Testis (tissue), 2 donors: ENCODE results near the gene BCR.

Experiments
- POLR2A ChIP-seq: fragments of 450-650 bp; IDR thresholded peaks from one replicate; pipeline ENCODE4 v1.6.1; 2017; ENCODE audit warnings: antibody characterized with exemption, mild to moderate bottlenecking, moderate library complexity
- TF ChIP-seq, protein P1 (sequence below), 3 experiments: fragments of 450-650 bp in 2 of 3; fragments of 200-600 bp in 1 of 3; sonication (generic) in 1 of 3; IDR thresholded peaks; one replicate each; pipeline ENCODE4 v1.5.1; 2016 to 2019; ENCODE audit warnings: antibody characterized with exemption in 3 of 3, mild to moderate bottlenecking in 2 of 3, moderate library complexity in 1 of 3

DNA sequence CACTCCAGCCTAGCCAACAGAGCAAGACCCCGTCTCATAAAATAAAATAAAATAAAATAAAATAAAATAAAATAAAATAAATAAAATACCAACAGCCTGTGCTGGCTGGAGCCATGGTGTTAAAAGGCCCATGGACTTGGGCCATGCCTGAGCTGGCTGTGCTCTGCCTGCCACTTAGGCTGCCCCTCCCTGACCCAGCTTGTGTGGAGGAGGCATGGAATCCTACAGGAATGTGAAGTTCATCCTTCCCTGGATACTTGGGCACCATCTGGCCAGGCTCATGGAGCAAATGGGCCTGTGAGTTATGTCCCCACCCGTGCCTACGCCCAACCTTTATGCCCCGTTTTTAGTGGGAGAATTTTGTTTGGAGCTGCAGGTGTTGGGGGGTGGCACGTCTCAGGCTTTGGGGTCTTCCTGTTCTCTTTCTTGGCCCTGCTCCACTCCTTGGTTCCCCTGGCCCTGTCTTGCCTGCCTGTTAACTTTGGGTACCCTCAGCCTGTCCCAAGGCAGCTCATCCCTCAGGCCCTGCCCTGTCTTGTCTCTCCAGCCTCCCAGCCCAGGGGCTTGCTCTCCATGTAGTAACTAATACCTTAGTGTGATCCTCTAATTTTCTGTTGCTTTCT, 51.3 kb downstream of the BCR start:
- TF ChIP-seq, protein P1, sequence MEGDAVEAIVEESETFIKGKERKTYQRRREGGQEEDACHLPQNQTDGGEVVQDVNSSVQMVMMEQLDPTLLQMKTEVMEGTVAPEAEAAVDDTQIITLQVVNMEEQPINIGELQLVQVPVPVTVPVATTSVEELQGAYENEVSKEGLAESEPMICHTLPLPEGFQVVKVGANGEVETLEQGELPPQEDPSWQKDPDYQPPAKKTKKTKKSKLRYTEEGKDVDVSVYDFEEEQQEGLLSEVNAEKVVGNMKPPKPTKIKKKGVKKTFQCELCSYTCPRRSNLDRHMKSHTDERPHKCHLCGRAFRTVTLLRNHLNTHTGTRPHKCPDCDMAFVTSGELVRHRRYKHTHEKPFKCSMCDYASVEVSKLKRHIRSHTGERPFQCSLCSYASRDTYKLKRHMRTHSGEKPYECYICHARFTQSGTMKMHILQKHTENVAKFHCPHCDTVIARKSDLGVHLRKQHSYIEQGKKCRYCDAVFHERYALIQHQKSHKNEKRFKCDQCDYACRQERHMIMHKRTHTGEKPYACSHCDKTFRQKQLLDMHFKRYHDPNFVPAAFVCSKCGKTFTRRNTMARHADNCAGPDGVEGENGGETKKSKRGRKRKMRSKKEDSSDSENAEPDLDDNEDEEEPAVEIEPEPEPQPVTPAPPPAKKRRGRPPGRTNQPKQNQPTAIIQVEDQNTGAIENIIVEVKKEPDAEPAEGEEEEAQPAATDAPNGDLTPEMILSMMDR (IDR thresholded peaks at IDR 0.05), result no peak
- TF ChIP-seq POLR2A, result no peak
